CD4-positive, alpha-beta T cell treated with Interleukin-6 for 4 hours (primary cell): ENCODE data around the gene CCDC40.
"Not testable (repeated sequence)": the region's sequence is repeated elsewhere in the genome, so short reads cannot be mapped to it uniquely, and the experiment has no call there.

Source experiments
- DNase-seq: peaks from one replicate; pipeline ENCODE4 v3.0.0-alpha.2; 2020; ENCODE audit warnings: mixed read lengths

CCDC40 gene, protein sequence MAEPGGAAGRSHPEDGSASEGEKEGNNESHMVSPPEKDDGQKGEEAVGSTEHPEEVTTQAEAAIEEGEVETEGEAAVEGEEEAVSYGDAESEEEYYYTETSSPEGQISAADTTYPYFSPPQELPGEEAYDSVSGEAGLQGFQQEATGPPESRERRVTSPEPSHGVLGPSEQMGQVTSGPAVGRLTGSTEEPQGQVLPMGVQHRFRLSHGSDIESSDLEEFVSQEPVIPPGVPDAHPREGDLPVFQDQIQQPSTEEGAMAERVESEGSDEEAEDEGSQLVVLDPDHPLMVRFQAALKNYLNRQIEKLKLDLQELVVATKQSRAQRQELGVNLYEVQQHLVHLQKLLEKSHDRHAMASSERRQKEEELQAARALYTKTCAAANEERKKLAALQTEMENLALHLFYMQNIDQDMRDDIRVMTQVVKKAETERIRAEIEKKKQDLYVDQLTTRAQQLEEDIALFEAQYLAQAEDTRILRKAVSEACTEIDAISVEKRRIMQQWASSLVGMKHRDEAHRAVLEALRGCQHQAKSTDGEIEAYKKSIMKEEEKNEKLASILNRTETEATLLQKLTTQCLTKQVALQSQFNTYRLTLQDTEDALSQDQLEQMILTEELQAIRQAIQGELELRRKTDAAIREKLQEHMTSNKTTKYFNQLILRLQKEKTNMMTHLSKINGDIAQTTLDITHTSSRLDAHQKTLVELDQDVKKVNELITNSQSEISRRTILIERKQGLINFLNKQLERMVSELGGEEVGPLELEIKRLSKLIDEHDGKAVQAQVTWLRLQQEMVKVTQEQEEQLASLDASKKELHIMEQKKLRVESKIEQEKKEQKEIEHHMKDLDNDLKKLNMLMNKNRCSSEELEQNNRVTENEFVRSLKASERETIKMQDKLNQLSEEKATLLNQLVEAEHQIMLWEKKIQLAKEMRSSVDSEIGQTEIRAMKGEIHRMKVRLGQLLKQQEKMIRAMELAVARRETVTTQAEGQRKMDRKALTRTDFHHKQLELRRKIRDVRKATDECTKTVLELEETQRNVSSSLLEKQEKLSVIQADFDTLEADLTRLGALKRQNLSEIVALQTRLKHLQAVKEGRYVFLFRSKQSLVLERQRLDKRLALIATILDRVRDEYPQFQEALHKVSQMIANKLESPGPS

DNA sequence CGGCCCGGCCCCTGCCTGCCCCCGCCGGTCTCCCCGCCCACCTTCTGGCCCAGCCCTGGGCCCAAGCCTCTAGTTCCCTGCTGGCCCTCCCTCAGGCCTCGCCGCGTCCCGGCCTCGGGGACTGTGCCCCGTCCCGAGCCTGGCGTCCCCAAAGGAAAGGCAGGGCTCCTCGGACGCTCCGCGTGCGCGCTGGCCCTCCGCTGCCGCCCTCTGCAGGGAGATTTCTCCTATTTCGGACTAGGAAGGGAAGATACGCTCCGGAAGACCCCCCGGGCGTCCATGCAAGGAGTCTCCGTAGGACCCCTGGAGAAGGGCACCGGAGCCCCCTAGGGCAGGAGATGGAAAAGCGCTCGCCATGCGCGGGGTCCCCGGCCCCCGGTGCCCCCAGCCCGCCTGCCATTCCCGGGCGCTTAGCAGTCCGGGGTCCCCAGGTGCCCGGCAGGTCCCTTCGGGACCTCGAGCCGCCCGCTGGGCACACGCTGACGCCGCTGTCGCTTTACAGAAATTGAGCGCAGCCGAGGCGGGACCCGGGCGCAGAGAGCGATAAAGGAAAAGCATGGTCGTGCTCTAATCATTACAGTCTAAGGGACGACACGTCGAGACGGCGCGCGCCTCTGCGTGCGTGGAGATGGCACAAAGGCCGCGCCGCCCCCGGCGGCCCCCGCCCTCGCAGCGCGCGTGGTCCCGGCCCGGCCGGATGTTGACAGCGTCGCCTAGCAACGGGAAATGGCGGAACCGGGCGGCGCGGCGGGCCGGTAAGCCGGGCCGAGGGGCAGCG is at the start of gene CCDC40:
CCDC40 (plus strand) TSS at position 706 of the 778 bp plus-strand sequence; CDS start at position 727, 21 bp downstream.
- DNase-seq: peak; percentile 82

DNA sequence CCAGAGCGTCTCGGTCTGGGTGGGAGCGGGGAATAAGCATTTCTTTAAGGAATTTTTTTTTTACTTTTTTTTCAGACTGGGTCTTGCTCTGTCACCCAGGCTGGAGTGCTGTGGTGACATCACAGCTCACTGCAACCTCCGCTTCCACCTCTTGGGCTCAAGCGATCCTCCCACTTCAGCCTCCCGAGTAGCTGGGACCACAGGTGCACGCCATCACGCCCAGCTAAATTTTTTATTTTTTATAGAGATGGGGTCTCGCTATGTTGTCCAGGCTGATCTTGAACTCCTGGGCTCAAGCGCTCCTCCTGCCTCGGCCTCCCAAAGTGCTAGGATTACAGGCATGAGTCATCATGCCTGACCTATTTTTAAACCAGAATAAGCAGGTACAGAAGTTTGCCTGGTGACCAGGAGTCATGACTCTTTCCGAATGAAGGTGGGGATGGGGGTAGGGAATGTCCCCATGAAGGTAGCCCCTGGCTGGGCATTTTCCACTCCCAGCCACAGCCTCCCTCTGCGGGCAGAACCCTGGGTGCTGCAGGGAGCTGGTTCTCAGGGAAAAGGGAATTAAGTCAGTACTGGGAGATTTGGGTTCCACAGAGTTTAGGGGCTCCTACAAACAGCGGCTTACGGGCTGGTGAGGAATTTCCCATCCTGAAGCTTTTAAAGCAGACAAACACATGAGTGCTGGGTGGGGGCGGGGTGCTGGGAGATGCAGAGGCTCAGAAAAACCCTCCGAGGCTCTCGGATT is 49.1 kb upstream of the CCDC40 start:
- no peak for DNase-seq

DNA sequence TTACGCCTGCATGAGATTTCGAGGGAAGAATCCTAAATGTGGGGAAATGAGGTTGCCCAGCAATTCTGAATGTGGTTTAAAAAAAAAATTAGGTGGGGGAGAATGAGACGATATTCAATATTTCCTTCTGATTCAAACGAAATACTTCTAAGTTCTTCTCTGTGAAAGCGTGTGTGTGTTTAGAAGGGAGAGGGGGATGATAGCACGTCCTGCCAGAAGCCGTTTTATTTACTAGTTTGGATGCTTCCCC is 48.6 kb upstream of the CCDC40 start:
- DNase-seq: no peak

DNA sequence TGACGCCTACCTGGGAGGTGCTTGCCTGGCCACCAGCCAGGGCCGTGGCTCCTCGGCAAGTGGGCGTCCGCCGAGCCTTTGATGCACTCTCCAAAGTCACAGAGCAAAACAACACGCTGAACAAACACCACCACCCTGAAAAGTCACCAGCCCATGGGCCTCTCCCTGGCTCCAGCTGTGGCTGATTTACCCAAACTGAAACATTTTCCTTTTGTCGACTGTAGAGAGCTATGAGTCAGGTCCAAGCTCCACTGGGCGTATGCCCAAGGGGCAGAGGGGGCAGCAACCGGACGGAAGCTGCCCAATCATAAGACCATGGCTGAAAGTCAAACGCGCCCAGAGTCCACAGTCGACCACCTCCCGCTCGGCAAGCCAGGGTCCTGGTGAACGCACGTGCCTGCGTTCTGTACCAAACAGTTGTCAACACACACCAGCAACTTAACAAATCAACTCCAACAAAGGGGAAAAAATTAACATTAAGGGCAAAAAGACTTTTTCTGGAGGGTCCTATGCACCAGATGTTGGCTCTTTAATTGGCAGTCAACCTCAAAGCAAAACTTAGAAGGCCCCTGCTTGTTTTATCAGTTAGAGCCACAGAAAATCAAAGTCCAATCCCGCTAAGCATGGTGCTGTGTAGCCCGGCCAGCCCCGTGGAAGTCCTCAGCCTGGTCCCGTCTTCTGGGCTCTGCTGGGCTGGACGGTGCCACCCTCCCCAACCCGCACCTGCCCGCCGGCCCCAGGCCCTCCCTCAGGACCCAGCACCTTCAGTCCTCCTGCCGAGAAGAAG is 48.1 kb upstream of the CCDC40 start:
- no peak for DNase-seq

DNA sequence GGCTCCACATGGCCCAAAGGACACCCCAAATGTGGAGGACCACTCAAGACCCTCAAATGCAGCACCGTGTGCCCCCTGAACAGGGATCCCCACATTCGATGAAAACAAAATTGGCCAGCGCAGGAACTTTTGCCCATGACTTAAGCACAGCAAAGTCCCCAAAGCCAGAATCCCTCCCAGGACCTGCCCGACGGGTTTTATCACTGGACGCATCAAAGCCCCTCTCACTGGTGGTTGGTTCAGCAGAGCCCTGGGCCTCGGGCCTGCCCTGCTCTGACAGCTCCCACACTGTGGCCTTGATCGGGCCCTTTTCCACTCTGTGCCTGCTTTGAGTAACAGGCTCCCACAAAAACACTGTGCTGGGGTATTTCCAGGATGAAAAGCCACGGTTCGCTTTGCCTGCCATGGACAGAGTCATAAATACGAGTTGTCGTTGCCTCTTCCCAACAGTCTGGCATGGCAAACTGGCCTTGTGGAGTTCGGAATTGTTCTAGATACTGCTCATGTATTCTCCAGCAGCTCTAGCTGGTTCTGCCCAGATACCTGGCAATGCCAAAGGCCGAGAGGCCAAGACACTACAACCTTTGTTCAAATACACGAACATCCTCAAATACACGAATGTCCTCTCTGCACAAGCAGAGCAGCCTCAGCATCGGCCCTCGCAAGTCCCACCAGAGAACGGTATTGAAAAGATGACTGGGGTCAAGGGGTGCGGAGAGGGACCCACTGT is 47.2 kb upstream of the CCDC40 start:
- no peak for DNase-seq

DNA sequence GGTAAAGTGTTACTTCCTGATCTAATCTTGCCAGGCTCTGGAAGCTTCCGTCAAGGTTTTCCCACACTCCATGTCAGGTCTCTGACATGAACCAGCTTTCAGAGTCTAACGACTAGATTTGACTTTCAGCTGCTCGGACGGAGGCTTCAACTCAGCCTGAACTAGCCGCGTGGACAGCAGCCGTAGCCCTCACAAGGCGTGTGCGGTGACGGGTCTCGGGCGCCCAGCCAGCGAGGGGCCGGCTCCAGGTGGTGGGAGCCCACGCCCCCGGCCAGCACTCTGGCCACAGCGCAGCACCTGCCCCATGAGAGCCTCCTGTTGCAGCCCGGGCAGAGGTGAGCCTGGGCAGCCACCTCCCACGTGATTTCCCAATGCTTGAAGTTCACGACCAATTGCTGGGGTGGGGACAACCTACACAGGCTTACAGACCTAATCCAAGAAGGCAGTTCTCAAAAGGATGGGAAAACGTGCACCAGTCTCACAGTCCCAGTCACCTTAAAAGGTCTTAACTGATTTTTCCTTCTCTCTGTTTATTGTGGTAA is 46.3 kb upstream of the CCDC40 start:
- DNase-seq: no peak

DNA sequence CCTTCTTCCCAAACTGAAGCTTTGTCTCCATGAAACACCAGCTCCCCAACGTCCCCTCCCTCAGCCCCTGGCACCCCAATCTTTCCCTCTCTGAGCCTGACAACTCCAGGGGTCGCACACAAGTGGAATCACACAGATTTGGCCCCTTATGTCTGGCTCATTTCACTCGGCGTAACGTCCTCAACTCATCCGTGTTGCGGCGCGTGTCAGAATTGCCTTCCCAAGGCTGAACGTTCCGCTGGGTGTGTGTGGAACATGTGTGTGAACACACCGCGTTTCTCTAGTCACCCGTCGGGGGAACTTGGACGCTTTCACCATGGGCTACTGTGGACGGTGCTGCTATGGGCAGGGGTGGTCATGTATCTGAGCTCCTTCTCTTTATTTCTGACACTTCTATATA is 45.7 kb upstream of the CCDC40 start:
- no peak for DNase-seq

DNA sequence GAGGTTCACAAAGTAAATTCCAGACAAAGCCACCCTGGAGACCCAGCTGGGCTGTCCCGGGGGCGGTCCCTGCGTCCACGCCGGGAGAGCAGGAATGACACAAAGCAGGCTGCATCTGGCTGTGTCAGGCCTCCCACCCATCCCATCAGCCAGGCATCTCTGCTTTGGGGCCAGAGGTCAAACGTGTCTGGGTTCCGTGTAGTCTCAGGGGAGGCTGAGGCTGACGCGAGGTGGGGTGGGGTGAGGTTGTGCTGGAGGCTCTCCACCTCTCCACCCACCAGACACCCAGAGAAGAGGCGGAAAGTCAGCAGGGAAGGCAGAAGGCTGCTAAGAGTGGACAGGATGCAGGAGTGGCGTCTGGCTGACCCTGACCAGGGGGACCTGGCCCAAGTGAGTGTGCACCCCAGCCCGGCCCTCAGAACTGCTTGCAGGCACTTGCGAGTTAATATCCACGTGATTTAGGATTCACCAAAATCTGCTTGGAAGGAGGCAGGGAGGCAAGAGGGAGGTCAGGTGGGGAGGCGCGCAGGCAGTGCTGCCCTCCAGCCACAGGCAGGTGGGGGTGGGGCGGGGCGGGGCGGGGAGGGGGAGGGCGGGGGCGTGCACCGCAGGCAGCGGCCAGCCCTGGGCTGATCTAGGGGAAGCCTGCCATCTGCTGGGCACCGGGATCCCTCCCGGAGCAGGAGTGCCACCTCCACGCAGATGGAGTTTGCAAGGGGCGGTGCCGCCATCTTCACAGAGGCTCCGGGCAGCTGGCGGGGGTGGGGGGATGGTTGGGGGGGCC is 45.1 kb upstream of the CCDC40 start:
- DNase-seq: peak; percentile 92

DNA sequence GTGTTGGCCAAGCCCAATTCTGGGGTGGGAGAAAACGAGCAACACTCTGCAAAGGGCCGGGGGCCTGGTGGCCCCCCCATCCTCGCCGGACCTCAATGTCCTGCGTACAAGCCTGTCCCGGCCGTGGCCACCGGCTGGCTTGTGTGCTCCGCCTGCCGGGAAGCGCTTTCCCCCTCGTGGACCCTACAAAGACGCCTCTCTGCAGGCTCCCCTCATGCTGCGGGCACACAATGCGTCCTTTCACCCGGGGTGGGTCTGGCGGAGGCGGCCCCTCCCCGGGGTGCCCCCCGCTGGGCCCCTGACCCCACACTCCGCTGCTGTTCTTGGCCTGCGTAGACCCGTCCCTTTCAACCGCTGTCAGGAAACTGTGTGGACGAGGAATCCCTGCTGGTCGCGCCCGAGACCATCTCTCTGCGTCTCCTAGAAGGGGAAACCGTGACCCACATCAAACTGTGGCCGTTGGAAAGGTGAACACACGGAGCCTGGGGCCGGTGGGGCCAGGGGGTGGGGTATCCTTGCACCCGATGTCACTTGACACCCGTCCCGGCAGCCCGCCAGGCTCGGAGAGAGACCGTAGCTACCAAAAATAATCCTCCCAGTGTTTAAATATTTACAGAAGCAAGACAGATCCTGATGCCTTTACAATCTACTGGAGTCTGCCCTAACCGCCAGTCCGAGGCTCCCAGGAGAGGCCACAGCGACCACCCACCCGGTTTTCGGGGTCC is 44.4 kb upstream of the CCDC40 start:
- DNase-seq: peak; percentile 19

DNA sequence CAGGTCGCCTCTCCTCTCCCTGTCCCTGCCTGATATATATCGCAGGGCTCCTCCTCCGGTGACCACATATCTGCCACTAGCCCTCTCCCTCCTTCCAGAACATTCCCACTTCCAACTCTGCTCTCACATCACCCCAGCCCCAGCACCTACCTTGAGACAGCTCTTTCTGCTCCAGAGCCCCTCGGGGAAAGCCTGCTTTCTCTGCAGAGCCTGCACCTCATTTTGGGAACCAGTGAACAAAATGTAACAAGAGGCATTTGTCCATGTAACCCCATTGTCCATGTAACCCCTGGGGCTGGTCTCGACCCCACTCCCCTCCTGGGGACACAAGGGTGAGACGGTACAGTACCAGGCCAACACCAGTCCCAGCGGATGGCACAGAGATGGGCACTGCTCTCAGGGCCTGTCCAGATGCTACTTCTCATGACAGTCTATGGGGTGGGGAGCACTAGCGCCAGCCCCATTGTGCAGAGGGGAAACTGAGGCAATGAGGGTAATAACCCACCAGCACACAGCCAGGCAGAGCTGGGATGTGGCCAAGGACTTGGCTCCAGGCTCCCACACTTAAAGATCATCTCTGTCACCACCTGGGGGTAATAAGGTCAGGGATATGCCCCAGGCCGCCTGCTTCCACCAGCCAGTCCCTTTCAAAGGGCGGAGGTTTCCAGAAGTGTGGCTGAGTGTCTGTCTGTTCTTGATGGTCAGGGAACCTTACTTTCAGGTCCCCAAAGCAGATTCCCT is 43.6 kb upstream of the CCDC40 start:
- DNase-seq: no peak

DNA sequence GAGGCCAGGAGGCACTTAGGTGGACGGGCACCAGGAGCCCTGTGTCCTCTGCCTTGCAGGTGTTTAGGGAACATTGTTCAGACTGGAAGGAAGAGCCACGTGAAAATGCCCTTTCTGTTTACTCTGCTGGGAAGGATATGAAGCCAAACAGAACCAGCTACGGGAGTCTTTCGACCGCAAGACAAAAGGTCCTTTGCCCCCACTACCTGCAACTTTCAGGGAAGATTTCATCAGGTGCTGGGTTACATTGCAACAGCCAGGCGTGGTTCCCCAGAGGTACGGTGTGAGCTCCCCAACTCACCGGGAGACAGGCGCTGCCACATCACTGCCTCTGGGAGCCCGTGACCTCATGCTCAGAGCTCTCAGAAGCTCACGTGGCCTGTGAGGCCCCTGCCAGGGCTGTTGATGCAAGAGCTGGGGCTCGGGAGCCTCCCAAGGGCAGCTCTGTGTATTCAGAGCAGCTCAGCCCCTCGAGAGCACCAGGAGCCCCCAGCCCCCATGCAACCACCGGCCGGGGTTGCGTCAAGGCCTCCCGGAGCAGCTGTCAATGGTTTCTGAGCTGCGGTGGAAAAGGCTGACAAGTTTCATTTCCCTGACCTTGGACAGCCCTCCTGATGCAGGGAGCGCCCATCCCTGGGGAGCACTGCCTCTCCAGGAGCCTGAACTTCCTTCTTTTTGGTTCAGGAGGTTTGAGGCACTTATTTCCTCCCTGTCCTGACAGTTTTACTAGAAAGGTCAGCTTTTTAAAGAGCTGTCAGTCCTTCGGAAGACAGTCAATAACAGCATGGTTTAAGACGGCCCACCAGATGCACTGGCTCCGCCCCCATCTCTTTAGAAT is 42.8 kb upstream of the CCDC40 start:
- peak; percentile 63 for DNase-seq

DNA sequence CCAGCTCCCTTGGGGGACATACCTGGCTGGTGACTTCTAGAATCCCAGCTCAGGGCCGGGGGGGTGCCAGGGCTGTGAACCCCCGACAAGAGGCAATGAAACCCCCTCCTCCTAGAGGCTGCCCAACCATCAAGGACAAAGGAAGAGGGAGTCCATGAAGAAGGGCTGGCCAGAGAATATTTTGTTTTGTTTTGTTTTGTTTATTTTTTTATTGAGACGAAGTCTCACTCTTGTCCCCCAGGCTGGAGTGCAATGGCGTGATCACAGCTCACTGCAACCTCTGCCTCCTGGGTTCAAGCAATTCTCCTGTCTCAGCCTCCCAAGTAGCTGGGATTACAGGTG is 42.2 kb upstream of the CCDC40 start:
- not testable (repeated sequence) for DNase-seq

DNA sequence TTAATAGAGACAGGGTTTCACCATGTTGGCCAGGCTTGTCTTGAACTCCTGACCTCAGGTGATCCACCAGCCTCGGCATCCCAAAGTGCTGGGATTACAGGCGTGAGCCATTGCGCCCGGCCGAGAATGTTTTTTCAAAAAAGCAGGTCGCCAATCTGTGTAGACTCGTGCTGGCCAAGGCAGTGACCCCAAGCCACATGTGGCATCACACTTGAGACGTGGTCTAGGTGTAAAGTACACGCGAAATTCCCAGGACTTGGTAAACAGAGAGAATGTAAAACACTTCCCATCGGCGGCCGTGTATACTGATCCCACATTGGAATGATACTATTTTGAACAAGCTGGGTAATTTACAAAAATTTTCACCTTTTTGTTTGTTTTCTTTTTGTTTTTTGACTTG is 41.8 kb upstream of the CCDC40 start:
- no peak for DNase-seq

DNA sequence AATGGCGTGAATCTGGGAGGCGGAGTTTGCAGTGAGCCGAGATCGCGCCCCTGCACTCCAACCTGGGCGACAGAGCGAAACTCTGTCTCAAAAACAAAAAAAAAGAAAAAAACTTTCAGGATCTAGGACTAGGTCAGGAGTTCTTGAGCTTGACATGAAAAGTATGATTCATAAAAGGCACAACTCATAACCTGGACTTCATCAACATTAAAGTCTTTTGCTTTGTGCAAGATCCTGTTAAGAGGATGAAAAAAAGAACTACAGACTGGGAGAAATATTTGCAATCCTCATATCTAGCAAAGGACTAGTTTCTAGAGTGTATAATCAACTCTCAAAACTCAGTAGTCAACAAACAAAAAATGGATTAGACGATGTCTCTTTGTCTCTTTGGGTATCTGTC is 40.7 kb upstream of the CCDC40 start:
- DNase-seq: no peak

DNA sequence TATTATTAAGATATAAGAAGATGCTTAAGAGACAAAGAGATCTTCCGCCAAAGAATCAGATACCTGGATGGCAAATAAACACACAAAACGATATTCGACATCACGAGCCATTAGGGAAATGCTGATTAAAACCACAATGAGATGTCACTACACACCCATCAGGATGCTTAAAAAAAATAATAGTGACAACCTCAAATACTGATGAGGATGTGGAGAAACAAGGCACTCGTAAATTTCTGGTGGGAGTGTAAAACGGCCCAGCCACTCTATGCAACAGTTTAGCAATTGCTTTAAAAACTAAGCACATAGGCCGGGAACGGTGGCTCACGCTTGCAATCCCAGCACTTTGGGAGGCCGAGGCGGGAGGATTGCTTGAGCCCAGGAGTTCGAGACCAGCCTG is 40.2 kb upstream of the CCDC40 start:
- DNase-seq: no peak

DNA sequence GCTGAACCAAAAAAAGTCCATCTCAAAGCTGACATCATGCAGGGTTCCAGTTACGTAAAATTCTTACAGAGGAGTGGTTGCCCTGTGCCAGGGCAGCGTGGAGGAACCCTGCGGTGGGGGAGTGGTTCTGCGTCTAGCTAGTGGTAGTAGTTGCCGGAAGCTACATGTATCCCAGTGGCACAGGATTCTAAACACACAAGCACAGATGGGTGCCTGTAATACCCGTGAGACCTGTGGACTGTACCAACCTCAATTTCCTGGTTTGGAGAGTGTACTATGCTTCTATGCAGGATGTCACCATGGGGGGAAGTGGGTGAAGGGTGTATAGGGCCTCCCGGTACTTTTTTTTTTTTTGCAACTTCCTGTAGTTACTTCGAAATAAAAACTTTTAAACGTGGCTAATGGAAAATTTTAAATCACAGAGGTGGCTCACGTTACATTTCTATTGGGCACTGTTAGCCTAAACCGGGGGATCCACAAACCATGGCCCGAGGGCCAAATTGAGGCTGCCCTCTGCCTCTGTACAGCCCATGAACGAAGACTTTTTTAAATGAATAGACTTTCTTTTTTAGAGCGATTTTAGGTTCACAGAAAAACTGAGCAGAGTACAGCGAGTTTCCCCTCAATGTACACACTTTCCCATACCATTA is 39.3 kb upstream of the CCDC40 start:
- peak; percentile 78 for DNase-seq

DNA sequence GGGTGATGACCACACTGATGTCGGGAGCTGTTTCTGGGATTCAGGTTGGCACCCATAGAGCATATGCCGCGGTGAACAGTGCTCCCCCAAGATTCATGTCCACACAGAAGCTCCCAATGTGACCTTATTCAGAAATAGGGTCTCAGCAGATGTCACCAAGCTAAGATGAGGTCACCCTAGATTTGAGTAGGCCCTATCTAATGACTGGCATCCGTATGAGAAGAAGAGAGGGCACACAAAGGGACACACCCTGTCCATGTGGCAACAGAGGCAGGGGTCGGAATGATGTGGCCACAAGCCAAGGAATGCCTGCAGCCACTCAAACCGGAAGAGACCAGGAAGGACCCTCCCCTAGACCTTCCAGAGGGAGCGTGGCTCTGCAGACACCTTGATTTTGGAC is 36.3 kb upstream of the CCDC40 start:
- DNase-seq: no peak
